ENCODE data around the gene CARS1.

DNA sequence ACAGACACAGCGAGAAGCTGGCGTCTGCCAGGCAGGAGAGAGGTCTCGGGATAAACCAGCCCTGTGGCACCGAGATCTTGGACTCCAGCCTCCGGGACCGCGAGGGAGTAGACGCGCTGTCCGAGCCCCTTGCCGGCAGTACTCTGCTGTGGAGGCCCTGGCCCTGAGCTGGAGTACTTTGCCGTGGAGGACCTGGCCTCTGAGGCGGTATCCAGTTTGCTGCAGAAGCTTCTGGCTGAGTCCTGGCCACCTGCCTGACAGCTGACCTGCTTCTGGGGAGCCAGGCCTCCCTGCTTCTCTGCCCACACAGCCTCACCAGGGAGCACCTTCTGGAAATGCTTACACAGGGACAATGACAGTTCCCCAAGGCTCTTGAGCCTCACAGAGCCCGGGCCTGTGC, 31.6 kb upstream of the CARS1 start:
- no peak for TF ChIP-seq HDGF (IDR thresholded peaks at IDR 0.05)
- no peak for TF ChIP-seq TBL1XR1 (IDR thresholded peaks at IDR 0.05; ENCODE audit: low read depth, low read length)

Measured in GM12878 (cell line).